B cell (primary cell): Measurements from ENCODE around the gene TCL1A.

Source experiments
- EZH2 ChIP-seq: IDR thresholded peaks from 2 replicates; pipeline ENCODE4 v1.6.1; 2012; ENCODE audit warnings: borderline replicate concordance, low read depth, mild to moderate bottlenecking, moderate library complexity, low read length; ENCODE audit not compliant: insufficient read depth, poor library complexity, severe bottlenecking
- TF ChIP-seq, protein P1 (sequence below): fragments of 200-600 bp; IDR thresholded peaks from one replicate; pipeline ENCODE4 v1.8.0; 2022; ENCODE audit warnings: antibody characterized with exemption, mild to moderate bottlenecking

GRCh38 chr14:95666450-95666849 lies 47.5 kb downstream of the TCL1A start:
- no peak for TF ChIP-seq EZH2
- TF ChIP-seq, protein P1, sequence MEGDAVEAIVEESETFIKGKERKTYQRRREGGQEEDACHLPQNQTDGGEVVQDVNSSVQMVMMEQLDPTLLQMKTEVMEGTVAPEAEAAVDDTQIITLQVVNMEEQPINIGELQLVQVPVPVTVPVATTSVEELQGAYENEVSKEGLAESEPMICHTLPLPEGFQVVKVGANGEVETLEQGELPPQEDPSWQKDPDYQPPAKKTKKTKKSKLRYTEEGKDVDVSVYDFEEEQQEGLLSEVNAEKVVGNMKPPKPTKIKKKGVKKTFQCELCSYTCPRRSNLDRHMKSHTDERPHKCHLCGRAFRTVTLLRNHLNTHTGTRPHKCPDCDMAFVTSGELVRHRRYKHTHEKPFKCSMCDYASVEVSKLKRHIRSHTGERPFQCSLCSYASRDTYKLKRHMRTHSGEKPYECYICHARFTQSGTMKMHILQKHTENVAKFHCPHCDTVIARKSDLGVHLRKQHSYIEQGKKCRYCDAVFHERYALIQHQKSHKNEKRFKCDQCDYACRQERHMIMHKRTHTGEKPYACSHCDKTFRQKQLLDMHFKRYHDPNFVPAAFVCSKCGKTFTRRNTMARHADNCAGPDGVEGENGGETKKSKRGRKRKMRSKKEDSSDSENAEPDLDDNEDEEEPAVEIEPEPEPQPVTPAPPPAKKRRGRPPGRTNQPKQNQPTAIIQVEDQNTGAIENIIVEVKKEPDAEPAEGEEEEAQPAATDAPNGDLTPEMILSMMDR: no peak
